Kasumi-1 (cell line): Measurements from ENCODE around the gene LTBP1.
A peak's percentile ranks its signal among the peaks of the same experiment; 100 is the strongest.
"Not testable (repeated sequence)": the region's sequence is repeated elsewhere in the genome, so short reads cannot be mapped to it uniquely, and the experiment has no call there.

ENCODE experiments used
- DNase-seq, 2 experiments: peaks; one replicate each; lab custom pipeline; 2025; lab: John Stamatoyannopoulos, UW

Gene LTBP1

GRCh38 chr2:33381301-33381858 lies 434.6 kb downstream of the LTBP1 start:
- DNase-seq, result no peak

GRCh38 chr2:33383855-33384598 lies 437.3 kb downstream of the LTBP1 start:
- DNase-seq, result no peak

DNA sequence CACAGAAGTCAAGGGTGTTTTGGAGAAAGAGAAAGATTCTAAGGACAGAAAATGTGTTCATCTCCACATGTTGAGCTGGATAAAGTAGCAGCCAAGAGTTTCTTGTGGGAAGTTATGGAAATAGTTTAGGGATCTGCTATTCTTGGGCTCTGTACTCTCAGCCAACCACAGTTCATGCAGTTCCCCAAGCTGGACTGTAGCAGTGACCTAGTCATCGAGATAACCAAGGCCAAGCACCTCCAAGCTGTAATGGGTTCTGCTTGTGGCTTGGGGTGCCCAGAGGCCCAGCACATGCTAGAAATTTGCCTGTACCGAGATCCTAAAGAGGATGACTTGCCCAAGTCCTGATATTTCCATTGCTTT lies 437.8 kb downstream of the LTBP1 start:
- DNase-seq, result no peak

DNA sequence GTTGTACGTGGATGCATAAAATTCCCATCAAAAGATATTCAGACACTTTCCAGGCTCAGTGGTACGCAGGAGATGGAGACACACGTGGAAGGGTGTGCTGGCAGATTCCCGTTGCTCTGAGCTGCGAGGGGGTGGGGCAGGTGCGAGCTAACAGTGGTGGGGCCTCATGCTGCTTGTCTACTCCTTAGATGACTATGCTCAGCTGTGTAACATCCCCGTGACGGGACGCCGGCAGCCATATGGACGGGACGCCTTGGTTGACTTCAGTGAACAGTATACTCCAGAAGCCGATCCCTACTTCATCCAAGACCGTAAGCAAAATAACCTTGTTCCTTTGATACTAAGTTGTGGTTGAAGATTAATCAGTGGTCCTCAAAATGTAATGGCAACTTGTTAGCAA lies 442.2 kb downstream of the LTBP1 start:
- DNase-seq, result no peak

DNA sequence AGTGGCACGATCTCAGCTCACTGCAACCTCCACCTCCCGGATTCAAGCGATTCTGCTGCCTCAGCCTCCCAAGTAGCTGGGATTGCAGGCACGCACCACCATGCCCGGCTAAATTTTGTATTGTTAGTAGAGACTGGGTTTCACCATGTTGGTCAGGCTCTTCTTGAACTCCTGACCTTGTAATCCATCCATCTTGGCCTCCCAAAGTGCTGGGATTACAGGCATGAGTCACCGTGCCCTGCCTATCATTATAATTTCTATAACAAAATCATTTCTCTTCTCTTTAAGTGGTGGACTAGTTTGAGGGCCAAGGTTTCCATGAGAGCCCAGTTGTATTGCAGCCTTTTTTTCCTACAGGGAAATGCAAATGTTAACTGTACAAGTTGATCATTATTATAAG lies 442.9 kb downstream of the LTBP1 start:
- not testable (repeated sequence) for DNase-seq

GRCh38 chr2:33391529-33392255 lies 444.9 kb downstream of the LTBP1 start:
- DNase-seq, result no peak

- DNase-seq, result no peak
Observed at GRCh38 chr2:33392366-33392765, 445.6 kb downstream of the LTBP1 start.

- no peak for DNase-seq
Observed at GRCh38 chr2:33395034-33395433, 448.3 kb downstream of the LTBP1 start.

- DNase-seq, result peak; percentile 44 to 61
Observed at GRCh38 chr2:33395655-33396249, 449.0 kb downstream of the LTBP1 start.

DNA sequence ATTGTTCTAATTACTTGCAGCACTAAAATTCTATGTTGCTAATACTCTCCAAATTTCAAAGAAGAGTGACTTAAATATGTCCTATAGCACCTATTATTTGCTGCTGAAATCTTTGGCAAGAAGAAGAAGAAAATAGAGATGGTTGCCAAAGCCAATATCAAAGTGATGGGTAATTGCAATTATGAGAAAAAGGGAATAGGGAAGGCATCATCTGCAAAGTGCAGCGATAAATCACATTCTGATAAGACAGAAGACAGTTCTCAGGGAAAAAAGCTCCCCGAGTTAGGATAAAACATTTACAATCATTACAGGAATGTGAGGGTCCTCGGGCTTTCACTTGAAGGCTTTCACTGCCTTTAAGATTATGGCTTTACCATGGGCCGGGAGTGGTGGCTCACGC lies 457.6 kb downstream of the LTBP1 start:
- no peak for DNase-seq

DNA sequence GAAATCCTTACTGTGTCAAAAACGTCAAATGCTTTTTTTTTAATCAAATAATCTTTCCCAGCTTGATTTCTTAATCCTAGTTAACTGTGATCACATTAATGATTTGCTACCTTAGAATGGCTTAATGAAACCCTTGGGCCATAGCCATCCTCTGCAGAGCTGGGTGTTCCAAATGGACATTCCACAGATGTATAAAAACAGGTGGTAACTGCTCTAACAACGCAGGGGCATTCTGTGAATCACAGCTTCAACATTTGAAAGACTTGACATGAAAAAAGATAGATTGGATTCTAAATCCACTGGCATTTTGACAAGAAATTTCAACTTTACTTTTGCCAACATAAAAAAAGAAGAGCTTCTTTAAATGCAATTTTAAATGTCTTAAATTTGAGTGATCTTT lies 459.9 kb downstream of the LTBP1 start:
- DNase-seq, result no peak

DNA sequence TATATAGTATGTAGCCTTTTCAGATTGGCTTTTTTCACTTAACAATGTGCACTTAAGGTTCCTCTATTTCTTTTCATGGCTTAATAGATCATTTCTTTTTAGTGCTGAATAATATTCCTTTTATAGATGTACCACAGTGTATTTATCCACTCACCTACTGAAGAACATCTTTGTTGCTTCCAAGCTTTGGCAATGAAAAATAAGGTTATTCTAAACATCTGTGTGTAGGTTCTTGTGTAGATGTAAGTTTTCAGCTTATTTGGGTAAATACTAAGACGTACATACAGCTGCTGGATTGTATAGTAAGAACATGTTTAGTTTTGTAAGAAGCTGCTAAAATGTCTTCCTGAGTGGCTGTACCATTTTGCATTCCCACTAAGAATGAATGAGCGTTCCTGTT lies 461.4 kb downstream of the LTBP1 start:
- DNase-seq, result no peak

DNA sequence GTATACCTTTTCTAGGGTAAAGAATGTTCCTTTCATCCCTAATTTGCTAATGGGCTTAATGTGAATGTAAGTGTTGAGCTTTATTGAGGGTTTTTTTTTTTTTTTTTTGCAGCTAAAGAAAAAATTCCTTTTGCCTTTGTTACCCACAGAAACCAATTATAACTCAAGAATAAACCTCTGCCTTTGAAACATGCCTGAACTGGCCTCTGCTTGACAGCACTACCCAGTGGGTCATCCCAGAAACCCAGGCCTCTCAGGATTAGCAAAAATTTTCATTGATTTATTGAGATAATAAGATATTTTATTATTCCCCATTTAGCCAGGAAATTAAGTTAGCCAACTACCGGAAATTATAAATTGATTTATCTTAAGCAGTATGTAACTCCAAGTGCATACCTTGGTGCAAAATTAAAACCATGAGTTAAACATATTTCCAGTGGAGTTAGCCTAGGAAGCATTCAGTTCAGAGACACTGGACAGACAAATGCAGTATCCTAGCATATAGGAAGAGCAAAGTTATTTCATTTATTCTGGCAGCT lies 462.7 kb downstream of the LTBP1 start:
- no peak for DNase-seq

DNA sequence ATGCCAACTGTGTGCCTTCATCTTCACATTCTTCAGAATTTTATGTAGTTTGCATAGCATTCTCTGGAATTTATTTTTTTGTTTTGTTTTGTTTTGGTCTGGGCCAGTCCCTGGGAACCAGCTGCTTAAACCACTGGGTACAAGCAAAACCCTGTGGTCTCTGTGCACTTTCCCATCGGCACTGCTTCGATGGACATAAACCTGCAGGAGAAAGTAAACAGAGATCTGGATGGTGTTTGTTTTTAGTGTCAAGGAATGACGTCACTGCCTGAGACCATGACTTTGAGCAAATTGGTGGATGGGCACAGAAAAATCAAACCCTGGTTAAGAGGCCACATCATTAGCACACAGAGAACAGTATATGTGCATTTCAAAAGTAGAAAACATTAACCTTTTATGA lies 465.0 kb downstream of the LTBP1 start:
- no peak for DNase-seq

- peak; percentile 13 to 24 for DNase-seq
Observed at GRCh38 chr2:33412920-33413319, 466.2 kb downstream of the LTBP1 start.

- DNase-seq, result no peak
Observed at GRCh38 chr2:33419581-33420200, 472.9 kb downstream of the LTBP1 start.

- no peak for DNase-seq
Observed at GRCh38 chr2:33420726-33421125, 474.0 kb downstream of the LTBP1 start.

DNA sequence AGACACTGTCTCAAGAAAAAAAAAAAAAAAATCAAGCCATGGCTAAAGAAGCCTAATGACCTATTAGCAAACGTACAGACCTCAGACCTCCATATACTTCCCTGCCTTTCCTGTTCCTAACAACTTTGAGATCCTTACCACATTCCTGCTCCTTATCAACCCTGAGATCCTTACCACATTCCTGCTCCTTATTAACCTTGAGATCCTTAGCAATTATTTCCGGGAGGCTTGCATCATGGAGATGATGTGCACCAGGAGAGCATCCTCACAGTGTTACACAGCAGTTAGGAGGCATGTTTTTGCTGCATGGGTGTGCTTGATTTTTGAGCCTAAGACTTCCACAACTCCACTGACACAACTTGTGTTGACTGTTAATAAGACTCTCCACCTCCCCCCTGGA lies 475.1 kb downstream of the LTBP1 start:
- DNase-seq, result no peak

DNA sequence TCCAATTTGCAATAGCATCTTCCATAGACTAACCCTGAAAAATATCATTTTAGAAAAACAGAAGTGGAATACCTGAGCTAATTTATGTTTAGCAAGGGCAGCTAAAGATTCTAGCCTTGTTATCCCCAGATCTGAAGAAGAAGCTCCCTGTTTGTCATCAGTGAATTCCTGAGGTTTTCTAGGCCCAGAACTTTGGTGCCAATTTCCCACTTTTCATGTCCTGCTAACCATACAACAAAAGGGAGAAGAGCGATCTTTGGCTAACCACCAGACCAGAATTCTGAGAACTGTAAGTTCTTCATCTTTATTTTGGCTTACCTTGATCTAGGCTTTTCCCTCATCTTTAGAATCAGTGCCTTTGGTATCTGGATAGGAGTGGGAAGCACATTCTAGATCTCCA lies 478.4 kb downstream of the LTBP1 start:
- DNase-seq, result no peak

DNA sequence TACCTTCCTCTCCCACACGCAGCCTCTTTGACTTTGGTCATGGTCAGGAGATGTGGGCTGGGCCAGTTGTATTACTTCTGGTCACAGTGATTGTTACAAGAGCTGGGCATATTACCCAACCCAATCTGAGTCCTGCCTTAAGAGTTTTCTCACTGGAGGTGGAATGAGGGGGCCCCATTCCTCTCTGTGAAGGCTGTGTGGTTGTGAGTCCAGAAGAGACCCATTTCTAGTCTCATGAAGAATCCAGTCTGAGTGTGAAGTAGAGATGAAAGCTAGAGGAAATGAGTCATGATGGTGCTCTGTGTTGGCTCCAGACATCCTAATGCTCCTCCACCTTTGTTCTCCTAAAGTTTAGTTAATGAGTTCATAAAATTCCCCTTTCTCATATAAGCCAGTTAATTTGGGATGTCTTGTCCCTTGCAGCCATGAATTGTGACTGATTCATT lies 478.9 kb downstream of the LTBP1 start:
- no peak for DNase-seq

DNA sequence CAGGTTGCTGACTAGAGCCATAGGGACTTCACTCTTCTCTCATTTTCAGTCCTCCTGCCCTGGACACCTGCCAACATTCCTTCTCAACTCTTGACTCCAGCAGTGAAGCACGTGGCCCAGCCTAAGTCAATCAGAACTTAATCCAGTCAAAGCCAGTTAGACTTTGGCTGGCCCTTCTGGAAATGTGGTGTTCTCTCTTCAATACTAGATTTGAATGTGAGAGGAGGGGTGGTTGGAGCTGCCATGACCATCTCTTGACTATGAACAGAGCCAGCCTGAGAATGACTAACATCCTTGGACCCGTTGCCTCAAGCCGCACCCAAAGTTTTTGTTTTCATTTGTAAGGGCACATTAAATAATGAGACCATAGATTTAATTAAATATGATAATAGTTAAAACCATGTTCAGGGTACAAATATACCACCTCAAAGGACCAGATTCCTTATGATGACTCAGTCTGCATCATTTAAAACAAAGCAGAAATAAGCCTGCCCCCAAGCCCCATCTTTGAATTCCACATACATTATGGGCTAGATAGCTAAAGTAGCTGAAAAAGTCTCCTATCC lies 480.0 kb downstream of the LTBP1 start:
- no peak for DNase-seq

GRCh38 chr2:33430077-33430476 lies 483.3 kb downstream of the LTBP1 start:
- no peak for DNase-seq
